Omental fat pad (tissue), 4 donors: Measurements from ENCODE around the gene AHRR. TPM values are rescaled to one million over a fixed set of nuclear protein-coding genes. Genes with fewer than 3 reads are reported as not detected.

Experiments
- ATAC-seq: fragments of 150-250 bp; one replicate; pipeline ENCODE4 v1.9.1; 2016; ENCODE audit warnings: mild to moderate bottlenecking, moderate library complexity; ENCODE audit not compliant: low FRiP score
- DNase-seq: peaks from one replicate; pipeline ENCODE4 v3.0.0-alpha.2; 2019; ENCODE audit warnings: low spot score
- total RNA-seq, 4 donors: library from RNA; depleted of rRNA; stranded (reverse); fragments of >200 nt; gene quantifications; one replicate each; pipeline ENCODE4 v1.1.0, GENCODE V29; 2016
- TF ChIP-seq, protein P1 (sequence below), 3 donors: fragments of 450-650 bp; IDR thresholded peaks; one replicate each; pipeline ENCODE4 v1.5.1; 2016 to 2017; ENCODE audit warnings: antibody characterized with exemption in 3 of 3, mild to moderate bottlenecking in 3 of 3, moderate library complexity in 2 of 3

AHRR gene
- total RNA-seq, 4 donors from 2014 or later = 0.25 to 2.2 (median 1.6) TPM

- ATAC-seq = no peak
- TF ChIP-seq, protein P1, sequence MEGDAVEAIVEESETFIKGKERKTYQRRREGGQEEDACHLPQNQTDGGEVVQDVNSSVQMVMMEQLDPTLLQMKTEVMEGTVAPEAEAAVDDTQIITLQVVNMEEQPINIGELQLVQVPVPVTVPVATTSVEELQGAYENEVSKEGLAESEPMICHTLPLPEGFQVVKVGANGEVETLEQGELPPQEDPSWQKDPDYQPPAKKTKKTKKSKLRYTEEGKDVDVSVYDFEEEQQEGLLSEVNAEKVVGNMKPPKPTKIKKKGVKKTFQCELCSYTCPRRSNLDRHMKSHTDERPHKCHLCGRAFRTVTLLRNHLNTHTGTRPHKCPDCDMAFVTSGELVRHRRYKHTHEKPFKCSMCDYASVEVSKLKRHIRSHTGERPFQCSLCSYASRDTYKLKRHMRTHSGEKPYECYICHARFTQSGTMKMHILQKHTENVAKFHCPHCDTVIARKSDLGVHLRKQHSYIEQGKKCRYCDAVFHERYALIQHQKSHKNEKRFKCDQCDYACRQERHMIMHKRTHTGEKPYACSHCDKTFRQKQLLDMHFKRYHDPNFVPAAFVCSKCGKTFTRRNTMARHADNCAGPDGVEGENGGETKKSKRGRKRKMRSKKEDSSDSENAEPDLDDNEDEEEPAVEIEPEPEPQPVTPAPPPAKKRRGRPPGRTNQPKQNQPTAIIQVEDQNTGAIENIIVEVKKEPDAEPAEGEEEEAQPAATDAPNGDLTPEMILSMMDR (IDR thresholded peaks at IDR 0.05) = no peak
Measured at GRCh38 chr5:478369-478981, 157.0 kb downstream of the AHRR start.

DNA sequence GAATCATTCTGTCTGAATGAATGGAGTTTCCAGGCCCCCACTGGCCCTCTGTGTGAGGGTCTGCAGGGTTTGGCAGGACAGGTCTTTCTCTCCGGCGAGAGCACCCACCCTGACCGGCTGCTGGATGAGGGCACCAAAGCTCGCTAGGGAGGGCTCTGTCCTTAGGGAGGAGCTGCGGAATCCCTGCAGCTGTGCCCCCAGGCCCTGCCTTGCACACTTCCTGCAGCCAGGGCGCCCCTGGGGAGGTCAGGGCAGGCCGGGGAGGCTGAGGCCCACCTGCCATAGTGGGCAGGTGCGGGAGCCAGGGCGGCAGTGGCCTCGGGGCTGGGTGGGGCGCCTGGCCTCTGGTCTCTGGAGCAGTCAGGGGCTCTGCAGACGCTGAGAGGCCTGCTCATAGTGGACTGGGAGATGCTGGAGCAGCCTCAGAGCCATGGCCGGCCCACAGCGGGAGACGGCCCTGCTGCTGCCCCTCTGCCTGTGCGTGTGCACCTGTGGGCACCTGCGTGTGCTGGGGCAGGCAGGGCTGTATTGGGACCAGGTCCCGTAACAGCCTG lies 157.5 kb downstream of the AHRR start:
- ATAC-seq (no peak), DNase-seq (no peak)
- TF ChIP-seq, protein P1 (IDR thresholded peaks at IDR 0.05) = no peak

More at GRCh38 chr5:478369-478981, 157.0 kb downstream of the AHRR start:
- DNase-seq = no peak

DNA sequence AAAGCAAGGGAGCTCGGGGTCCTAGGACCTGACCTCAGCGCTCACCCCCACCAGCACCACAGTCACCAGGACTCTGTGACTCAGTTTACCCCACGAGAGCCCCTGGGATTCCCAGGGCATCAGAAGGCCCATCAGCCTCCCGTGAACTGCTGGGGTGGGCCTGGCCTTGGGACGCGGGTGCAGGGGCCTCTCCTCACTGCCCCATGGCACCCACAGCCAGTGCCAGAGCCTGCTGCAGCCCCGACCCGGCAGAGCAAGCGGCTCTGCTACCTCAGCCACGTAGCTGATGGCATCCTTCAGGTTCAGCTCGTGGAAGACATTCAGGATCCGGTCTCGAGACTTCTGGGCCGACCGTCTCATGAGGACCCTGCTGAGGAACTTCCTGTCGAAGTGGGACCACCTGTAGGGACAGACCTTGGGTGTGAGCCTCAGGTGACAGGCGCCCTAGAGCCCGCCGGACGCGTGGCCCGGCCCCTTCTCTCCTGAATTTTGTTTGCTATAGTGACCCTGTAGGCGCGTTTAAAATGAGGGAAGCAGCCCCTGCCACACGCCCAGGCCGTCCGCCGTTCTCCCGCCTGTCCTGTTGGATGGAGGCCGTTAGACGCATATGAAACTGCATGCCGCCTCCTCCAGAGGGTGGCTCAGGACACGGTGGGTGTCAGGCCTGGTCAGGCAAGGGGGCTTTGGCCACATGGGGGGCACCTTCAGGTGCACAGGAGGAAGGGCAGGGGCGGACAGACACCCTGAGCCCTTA lies 158.2 kb downstream of the AHRR start:
- TF ChIP-seq, protein P1 (IDR thresholded peaks at IDR 0.05) = no peak
- no peak for ATAC-seq
- no peak for DNase-seq

DNA sequence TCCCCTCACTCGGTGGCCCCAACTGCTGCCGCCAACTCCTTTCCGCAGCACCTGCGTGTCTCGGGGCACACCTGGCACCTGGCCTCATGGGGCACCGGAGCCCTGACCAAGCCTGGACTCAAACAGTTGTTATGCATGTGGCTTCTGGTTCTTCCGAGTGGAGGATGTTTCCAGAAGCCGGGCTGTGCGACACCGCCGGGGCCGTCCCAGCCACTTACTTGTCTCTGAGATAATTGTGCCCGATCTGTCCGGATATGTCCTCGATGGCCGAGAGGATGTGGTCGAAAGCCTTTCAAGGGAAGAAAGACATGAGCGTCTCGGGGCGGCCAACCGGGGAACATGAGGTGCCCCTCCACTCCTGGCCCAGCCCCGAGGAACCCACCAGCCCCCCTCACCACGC lies 159.8 kb downstream of the AHRR start:
- ATAC-seq = no peak
- TF ChIP-seq, protein P1 (IDR thresholded peaks at IDR 0.05) = no peak
- no peak for DNase-seq

GRCh38 chr5:482021-482420 lies 160.5 kb downstream of the AHRR start:
- TF ChIP-seq, protein P1 (IDR thresholded peaks at IDR 0.05) = no peak
- no peak for ATAC-seq
- DNase-seq = no peak

DNA sequence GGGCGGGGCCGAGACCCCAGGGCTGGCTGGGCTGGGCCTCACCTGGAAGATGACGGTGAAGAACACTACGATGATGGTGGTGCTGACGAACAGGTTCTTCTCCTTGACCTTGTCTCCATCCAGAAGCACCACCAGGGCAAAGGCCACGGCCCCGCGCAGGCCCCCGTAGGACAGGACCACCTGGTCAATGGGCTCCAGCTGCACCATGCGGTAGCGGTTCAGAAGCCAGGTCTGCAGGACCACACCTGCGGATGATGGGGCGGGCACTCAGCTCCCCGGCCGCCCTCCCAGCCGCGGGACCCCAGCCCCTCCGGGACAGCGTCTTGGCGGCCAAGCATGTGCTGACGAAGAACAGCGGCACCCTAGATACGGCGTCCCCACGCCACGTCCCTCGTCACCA lies 161.0 kb downstream of the AHRR start:
- DNase-seq = no peak
- TF ChIP-seq, protein P1 (IDR thresholded peaks at IDR 0.05) = no peak
- ATAC-seq = no peak
